ENCODE results near the gene KRT26.

- TF ChIP-seq EZH2 (IDR thresholded peaks at IDR 0.05; ENCODE audit: borderline replicate concordance, low read depth, low read length, poor library complexity, severe bottlenecking): no peak
- TF ChIP-seq, protein P1, sequence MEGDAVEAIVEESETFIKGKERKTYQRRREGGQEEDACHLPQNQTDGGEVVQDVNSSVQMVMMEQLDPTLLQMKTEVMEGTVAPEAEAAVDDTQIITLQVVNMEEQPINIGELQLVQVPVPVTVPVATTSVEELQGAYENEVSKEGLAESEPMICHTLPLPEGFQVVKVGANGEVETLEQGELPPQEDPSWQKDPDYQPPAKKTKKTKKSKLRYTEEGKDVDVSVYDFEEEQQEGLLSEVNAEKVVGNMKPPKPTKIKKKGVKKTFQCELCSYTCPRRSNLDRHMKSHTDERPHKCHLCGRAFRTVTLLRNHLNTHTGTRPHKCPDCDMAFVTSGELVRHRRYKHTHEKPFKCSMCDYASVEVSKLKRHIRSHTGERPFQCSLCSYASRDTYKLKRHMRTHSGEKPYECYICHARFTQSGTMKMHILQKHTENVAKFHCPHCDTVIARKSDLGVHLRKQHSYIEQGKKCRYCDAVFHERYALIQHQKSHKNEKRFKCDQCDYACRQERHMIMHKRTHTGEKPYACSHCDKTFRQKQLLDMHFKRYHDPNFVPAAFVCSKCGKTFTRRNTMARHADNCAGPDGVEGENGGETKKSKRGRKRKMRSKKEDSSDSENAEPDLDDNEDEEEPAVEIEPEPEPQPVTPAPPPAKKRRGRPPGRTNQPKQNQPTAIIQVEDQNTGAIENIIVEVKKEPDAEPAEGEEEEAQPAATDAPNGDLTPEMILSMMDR (conservative IDR thresholded peaks at IDR 0.05; ENCODE audit: low read depth, low read length): no peak
Observed at GRCh38 chr17:40763752-40764151, 8.2 kb downstream of the KRT26 start.

Measured in A673 (cell line).